Stimulated activated CD8-positive, alpha-beta memory T cell treated with anti-CD3 and anti-CD28 coated beads, Interleukin-12 subunit alpha, Interleukin-12 subunit beta, amount 100 ng/mL, for 4 hours (primary cell): ENCODE data around the gene RAPH1.
"Not testable (repeated sequence)": the region's sequence is repeated elsewhere in the genome, so short reads cannot be mapped to it uniquely, and the experiment has no call there.

Experiments
- DNase-seq: peaks from one replicate; pipeline ENCODE4 v3.0.0-alpha.2; 2020; ENCODE audit warnings: low read depth

Gene RAPH1

GRCh38 chr2:203431391-203432185 is 103.5 kb downstream of the RAPH1 start:
- no peak for DNase-seq

- not testable (repeated sequence) for DNase-seq
These were observed 105.5 kb downstream of the RAPH1 start for GRCh38 chr2:203429643-203430042.

GRCh38 chr2:203427061-203427460 is 108.0 kb downstream of the RAPH1 start:
- DNase-seq: no peak

GRCh38 chr2:203418271-203418670 is 116.8 kb downstream of the RAPH1 start:
- no peak for DNase-seq

GRCh38 chr2:203413796-203414195 is 121.3 kb downstream of the RAPH1 start:
- DNase-seq: no peak

GRCh38 chr2:203412546-203413331 is 122.4 kb downstream of the RAPH1 start:
- no peak for DNase-seq

GRCh38 chr2:203407496-203407895 is 127.6 kb downstream of the RAPH1 start:
- DNase-seq: no peak

- no peak for DNase-seq
These were observed 130.1 kb downstream of the RAPH1 start for GRCh38 chr2:203404996-203405395.

- no peak for DNase-seq
These were observed 134.1 kb downstream of the RAPH1 start for GRCh38 chr2:203400805-203401585.

GRCh38 chr2:203399031-203399430 is 136.1 kb downstream of the RAPH1 start:
- DNase-seq: no peak

GRCh38 chr2:203396667-203397066 is 138.4 kb downstream of the RAPH1 start:
- no peak for DNase-seq

- no peak for DNase-seq
These were observed 139.2 kb downstream of the RAPH1 start for GRCh38 chr2:203395858-203396257.

GRCh38 chr2:203394519-203395227 is 140.4 kb downstream of the RAPH1 start:
- DNase-seq: no peak

- not testable (repeated sequence) for DNase-seq
These were observed 146.9 kb downstream of the RAPH1 start for GRCh38 chr2:203388153-203388552.

GRCh38 chr2:203383038-203383437 is 152.1 kb downstream of the RAPH1 start:
- no peak for DNase-seq

GRCh38 chr2:203379156-203379555 is 155.9 kb downstream of the RAPH1 start:
- no peak for DNase-seq

- no peak for DNase-seq
These were observed 158.9 kb downstream of the RAPH1 start for GRCh38 chr2:203376173-203376572.

GRCh38 chr2:203372706-203373105 is 162.4 kb downstream of the RAPH1 start:
- not testable (repeated sequence) for DNase-seq

- DNase-seq: no peak
These were observed 168.2 kb downstream of the RAPH1 start for GRCh38 chr2:203366639-203367466.

- DNase-seq: no peak
These were observed 173.2 kb downstream of the RAPH1 start for GRCh38 chr2:203361922-203362321.

- no peak for DNase-seq
These were observed 173.6 kb downstream of the RAPH1 start for GRCh38 chr2:203361495-203361894.
